ENCODE results near the gene RNASE7.

DNA sequence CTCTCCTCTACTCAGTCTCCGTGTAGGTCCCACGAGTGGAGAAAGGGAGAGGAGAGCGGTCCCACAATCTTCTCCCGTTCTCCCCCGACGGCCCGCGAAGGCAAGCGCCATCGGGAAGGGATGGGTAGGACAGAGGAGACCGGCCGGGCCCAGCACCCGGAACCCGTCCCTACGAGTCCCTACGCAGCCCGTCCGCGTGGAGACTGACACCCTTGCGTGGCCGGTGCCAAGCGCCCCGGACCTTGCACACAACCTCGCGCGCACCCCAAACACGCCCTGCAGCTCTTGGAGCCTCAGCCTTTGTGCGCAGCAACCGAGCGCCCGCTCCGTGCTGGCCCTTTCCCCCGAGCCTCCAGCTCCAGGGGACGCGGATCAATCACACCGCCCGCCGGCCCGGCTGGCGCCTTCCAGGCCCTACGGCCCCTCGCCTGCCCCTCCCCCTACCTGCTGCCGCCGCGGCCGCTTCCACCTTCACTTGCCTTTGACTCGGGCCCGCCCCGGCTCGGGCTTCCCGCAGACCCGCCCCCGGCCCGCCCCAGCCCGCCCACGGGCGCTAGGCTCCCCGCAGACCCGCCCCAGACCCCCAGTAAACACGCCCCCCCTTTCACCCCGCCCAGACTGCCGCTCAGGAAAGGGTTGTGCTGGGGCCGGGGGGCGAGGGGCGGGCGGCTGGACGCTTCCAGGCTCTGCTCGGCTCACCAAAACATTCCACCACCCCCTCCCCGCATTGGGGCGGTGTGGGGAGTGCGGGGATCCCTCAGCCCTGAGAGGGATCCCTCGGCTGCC is 17.4 kb upstream of the RNASE7 start, which contains the start of gene NDRG2:
- no peak for TF ChIP-seq POLR2A (IDR thresholded peaks at IDR 0.05; ENCODE audit: low read depth, low read length)
- TF ChIP-seq TAF1 (IDR thresholded peaks at IDR 0.05; ENCODE audit: borderline replicate concordance, low read depth, low read length), result no peak
- no peak for TF ChIP-seq POLR2AphosphoS5 (IDR thresholded peaks at IDR 0.05; ENCODE audit: low read depth, low read length)
